Right ventricle myocardium inferior (tissue), 1 donor: ENCODE measurements around the gene DOCK1. TPM values are rescaled to one million over a fixed set of nuclear protein-coding genes. Genes with fewer than 3 reads are reported as not detected.
"Not testable (repeated sequence)": the region's sequence is repeated elsewhere in the genome, so short reads cannot be mapped to it uniquely, and the experiment has no call there.

ENCODE experiments used
- ATAC-seq: fragments of 200-7000 bp; cut with Tn5 transposase; one replicate; pipeline ENCODE4 v1.9.1; 2020; ENCODE audit warnings: mild to moderate bottlenecking, moderate library complexity
- DNase-seq: peaks from one replicate; pipeline ENCODE4 v3.0.0; 2021; ENCODE audit errors: missing footprints
- intact Hi-C: fragments of 100-400 bp; cut with DNase I; formaldehyde crosslinking; loops from one replicate; pipeline ENCODE4 v1.11.0; 2022
- long read RNA-seq: library from polyadenylated mRNA; unstranded; transcript quantifications from one replicate; pipeline ENCODE4 v2.0.0, GENCODE V29; 2021
- total RNA-seq: library from RNA; stranded (reverse); fragmentation: NEBNext Ultra II Directional; extraction: Animal tissue kit (Norgen Biotek cat#: 25700); gene quantifications from one replicate; pipeline ENCODE4 v1.2.1, GENCODE V29; 2021
- donor health status: DM: no; HTN: yes; CAD: no; lungs with severe emphysema.

DOCK1 gene
- total RNA-seq = 16.8 TPM
- long read RNA-seq, full-length matches to known transcripts = 1 of 3 reads
- long read RNA-seq, partial matches to known transcripts = 1 of 3 reads
- long read RNA-seq, other reads (novel, unspliced or antisense) = 1 of 3 reads

- DNase-seq = peak; percentile 81
- ATAC-seq = peak; percentile 86
- intact Hi-C loops = loop anchor here (5.0 kb wide), 2 partner anchors 62 to 97 kb away; no protein-coding TSS in a partner anchor
These were observed at the start of gene DOCK1 for GRCh38 chr10:126904818-126905701. Gene DOCK1 (plus strand): TSS chr10:126905428. CDS start chr10:126905518, 90 bp downstream.

GRCh38 chr10:126857178-126857806, 47.9 kb upstream of the DOCK1 start:
- intact Hi-C loops = no loop called here
- ATAC-seq (no peak), DNase-seq (no peak)

- ATAC-seq = no peak
- intact Hi-C loops = no loop called here
- no peak for DNase-seq
These were observed 37.5 kb upstream of the DOCK1 start for GRCh38 chr10:126867567-126868365.

- no peak for ATAC-seq
- DNase-seq = no peak
These were observed 36.9 kb upstream of the DOCK1 start for GRCh38 chr10:126868371-126868770.

GRCh38 chr10:126872135-126872534, 33.1 kb upstream of the DOCK1 start:
- DNase-seq (no peak), ATAC-seq (no peak)
- intact Hi-C loops = no loop called here

More at GRCh38 chr10:126868371-126868770, 36.9 kb upstream of the DOCK1 start:
- intact Hi-C loops = no loop called here

- no peak for ATAC-seq
- intact Hi-C loops = no loop called here
These were observed 32.5 kb upstream of the DOCK1 start for GRCh38 chr10:126872768-126873167.

GRCh38 chr10:126876456-126876855, 28.8 kb upstream of the DOCK1 start:
- DNase-seq (no peak), ATAC-seq (no peak)
- intact Hi-C loops = no loop called here

More at GRCh38 chr10:126872768-126873167, 32.5 kb upstream of the DOCK1 start:
- no peak for DNase-seq

- intact Hi-C loops = no loop called here
- ATAC-seq = no peak
- DNase-seq = no peak
These were observed 27.8 kb upstream of the DOCK1 start for GRCh38 chr10:126877390-126877789.

- DNase-seq = no peak
- intact Hi-C loops = no loop called here
- no peak for ATAC-seq
These were observed 26.6 kb upstream of the DOCK1 start for GRCh38 chr10:126878594-126878993.

GRCh38 chr10:126880926-126881325, 24.3 kb upstream of the DOCK1 start:
- no peak for DNase-seq
- intact Hi-C loops = no loop called here
- ATAC-seq = no peak

- intact Hi-C loops, DNase-seq, ATAC-seq: not testable (repeated sequence)
These were observed 23.2 kb upstream of the DOCK1 start for GRCh38 chr10:126882055-126882454.

GRCh38 chr10:126888436-126888835, 16.8 kb upstream of the DOCK1 start:
- ATAC-seq, DNase-seq, intact Hi-C loops: not testable (repeated sequence)

- ATAC-seq (no peak), DNase-seq (no peak)
- intact Hi-C loops = no loop called here
These were observed 15.8 kb upstream of the DOCK1 start for GRCh38 chr10:126889421-126889820.

- intact Hi-C loops, ATAC-seq, DNase-seq: not testable (repeated sequence)
These were observed 14.4 kb upstream of the DOCK1 start for GRCh38 chr10:126890797-126891196.

GRCh38 chr10:126892226-126893175, 12.7 kb upstream of the DOCK1 start:
- ATAC-seq (no peak), DNase-seq (no peak)
- intact Hi-C loops = no loop called here

GRCh38 chr10:126893206-126893605, 12.0 kb upstream of the DOCK1 start:
- DNase-seq (no peak), ATAC-seq (no peak)
- intact Hi-C loops = no loop called here

- intact Hi-C loops = no loop called here
- ATAC-seq (no peak), DNase-seq (no peak)
These were observed 11.4 kb upstream of the DOCK1 start for GRCh38 chr10:126893841-126894240.
